HG03354 (cell line): ENCODE measurements around the gene RAB3GAP2.
A peak's percentile ranks its signal among the peaks of the same experiment; 100 is the strongest.
"Not testable (repeated sequence)": the region's sequence is repeated elsewhere in the genome, so short reads cannot be mapped to it uniquely, and the experiment has no call there.

Source experiments
- ATAC-seq: cut with Tn5 transposase; IDR thresholded peaks from one replicate; pipeline ENCODE4 v1.9.1; 2021; ENCODE audit warnings: mild to moderate bottlenecking; ENCODE audit not compliant: unreplicated experiment, poor library complexity, severe bottlenecking

RAB3GAP2 gene

DNA sequence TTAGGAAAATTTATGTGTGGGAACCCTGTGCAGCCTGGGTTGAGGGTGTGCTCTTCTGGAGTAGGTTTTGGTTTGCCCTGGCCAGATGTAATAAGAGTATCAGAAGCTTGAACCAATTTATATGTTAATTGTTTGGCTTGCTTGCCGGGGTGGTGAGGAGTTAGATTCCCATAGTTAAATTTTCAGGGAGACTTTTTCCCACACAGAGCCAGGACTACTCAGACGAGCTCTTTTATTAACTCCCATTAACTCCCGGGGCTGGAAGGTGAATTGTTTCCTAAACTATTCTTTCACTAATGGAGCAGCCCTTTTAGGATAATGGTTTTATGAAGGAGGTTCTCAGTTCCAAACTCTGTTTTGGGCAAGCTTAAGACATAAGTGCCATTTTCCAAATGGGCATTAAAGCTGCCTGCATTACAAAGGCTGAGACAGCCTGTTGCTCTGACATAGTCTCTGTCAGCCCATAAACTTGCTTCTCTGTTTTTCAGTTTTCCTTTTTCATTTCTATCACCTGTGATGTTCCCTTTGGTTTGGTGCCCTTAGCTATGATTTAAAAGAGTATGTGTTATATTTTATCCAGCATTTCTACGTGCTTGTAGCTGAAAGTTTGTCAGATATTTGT is 18.0 kb upstream of the RAB3GAP2 start:
- no peak for ATAC-seq

DNA sequence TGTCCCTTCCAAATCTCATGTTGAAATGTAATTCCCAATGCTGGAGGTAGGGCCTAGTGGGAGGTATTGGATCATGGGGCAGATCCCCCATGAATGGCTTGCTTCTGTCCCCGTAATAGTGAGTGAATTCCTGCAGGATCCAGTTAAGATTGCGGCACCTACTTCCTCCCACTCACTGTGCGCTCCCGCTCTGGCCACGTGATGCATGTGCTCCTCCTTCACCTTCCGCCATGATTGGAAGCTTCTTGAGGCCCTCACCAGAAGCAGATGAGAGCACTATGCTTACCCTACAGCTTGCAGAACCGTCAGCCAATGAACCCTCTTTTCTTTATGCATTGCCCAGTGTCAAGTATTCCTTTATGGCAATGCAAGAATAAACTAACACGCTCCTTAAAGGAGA is 14.9 kb upstream of the RAB3GAP2 start:
- ATAC-seq, result no peak

DNA sequence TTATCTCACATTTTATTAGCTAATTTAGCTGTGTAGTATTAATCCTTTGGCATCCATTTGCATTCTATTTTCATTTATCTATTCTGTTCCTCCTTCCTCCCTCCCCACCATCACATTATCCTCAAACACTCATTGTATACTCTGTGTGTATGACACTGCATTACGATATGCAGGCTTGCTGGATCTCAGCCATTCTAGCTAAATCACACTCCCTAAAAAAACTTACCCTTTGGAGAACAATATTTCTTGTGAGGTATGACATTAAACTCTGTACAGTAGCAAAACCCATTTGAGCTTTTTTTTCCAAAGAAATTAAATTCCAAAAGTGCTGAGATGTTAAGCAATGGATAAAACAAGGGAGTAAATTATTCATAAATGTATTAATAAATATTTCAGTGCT is 11.4 kb upstream of the RAB3GAP2 start:
- ATAC-seq, result no peak

DNA sequence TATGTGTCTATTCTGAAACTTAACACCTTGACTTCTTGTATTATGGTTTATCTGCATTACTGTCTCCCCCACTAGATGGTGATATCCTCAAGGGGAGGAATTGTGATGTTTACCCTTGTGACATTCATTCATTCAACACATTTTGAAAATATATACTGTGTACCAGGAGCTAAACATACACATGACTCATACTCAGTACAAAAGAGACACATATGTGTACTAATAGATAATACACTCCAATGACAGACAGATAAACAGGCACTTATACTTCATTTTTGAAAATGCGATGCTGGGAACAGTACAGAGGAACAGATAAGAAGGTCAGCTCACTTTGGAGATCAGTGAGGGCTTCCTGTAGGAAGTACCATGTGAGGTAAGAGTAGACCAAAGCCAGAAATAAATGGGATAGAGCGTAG is 8.9 kb upstream of the RAB3GAP2 start:
- ATAC-seq, result peak; percentile 54

DNA sequence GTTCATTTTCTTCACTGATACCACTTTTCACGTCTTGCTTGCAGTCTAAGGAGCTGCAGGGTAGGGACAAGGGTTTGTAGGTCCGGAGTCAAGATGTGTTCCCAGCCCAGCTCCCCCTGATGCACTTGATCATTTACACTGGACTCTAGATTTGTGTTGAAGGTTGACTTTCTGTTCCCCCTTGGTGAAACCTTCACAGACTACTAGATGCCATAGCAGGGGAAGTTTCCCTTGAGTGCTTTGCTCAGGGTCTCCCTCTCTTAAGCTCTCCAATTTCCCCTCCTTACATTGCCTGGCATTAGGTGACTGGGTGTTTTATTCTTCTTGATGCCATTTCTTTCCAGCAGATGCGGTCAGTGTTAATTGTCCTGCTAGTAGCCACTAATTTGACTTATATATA is 8.0 kb upstream of the RAB3GAP2 start:
- no peak for ATAC-seq

DNA sequence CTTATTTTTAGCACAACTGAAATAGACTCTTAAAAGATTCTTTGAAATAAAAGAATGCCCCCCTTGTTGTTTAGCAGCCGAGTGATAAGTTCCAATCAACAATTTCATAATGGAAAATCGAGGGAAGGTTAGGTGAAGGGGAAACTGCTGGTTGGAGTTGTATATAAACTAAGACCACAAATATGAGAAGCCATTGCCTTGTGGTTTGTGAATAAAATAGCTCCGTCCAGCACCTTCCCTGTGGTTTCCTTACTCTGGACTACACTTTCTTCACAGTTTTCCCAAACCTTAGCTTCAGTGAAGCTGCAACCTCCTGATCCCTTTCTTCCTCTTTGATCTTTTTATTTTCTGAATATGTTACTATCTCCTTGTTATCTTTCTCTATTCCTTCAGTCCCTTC is 6.7 kb upstream of the RAB3GAP2 start:
- ATAC-seq, result no peak

DNA sequence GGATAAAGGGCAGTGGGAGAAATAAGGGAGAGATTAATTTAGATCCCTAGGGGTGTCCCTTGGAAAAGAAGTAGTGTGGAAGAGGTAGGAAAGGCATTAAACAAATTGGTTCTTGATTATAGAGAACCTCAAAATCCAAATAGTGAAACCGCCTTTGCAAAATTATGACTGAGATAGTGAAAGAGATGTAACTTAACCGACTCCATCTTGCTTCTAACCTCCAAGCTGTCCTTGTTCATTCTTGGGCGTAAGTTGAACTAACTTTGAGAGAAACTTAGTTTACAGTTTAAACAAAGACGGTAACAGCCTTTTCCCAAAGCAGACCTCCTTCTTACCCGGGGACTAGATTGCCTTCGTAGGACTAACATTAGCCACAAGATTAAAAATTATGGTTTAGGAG is 3.2 kb upstream of the RAB3GAP2 start:
- ATAC-seq, result no peak

DNA sequence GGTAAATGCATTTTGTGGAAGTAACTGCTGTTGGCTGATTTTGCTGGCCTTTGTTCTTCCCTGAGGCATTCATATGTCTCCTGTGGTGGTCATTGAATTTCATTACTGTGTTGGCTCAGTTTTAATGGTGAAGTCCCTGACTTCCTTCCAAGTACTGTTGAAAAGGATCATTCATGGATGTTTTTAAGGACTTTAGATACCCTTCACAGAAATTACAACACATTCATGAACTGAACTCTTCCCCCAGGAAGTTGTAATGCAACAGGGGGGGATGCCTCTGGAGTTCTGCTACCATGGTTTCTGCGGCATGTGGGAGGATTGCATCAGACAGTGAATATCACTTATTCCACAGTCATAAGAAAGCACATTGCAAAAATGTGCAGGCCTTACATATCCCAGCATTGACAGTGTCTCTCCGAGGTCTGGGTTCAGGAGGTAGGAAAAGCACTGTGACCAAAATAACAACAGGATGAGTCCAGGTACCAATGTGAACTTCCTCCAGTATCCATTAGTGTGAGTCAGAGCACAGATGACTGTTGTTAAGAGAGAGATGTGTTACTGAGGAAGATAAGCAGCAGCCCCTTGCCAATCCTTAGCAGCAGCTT is 2.1 kb upstream of the RAB3GAP2 start:
- no peak for ATAC-seq

DNA sequence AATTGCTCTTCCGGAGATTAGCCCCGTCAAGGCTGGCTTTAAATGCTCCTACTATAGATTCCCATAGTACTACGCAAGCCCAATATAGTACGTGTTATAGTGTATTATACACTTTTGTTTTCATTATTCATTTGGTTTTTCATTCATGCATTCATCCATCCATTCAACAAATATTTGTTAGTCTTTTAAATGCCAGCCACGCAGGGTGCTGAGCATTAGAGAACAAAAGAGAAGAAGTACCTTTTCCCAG is 513 bp upstream of the RAB3GAP2 start:
- ATAC-seq, result no peak

DNA sequence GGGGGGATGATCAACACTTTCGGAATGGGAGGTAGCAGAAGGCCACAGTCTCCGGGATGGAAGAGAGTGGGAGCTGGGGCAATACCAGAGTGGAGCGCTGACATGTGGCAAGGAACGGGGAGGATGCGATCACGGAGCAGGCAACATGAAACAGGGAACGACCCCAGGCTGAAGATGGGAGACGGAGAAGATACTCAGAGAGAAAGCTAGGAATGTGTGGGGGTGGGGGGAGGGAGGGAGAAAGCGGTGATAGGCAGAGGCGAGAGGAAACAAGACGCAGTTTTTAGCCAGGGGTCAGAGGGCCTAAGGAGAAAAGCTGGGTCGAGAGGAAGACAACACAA is 577 bp downstream of the RAB3GAP2 start:
- ATAC-seq, result peak; percentile 5

DNA sequence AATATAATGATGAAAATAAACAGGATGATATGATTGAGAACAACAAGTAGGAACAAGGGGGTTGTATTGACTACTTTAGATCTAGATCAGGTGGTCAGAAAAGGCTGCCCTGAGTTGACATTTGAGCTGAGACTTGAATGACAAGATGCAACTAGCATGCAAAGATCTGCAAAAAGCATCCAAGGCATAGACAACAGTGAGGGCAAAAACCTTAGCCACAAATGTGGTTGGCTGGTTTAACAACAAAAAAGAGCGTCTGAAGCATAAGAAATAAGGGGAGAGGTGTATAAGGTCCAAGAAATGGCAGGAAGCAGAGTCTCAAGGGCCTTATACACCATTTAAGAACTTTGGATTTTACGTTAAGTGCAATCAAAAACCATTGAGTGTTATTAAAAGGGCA is 3.2 kb downstream of the RAB3GAP2 start:
- ATAC-seq, result no peak

DNA sequence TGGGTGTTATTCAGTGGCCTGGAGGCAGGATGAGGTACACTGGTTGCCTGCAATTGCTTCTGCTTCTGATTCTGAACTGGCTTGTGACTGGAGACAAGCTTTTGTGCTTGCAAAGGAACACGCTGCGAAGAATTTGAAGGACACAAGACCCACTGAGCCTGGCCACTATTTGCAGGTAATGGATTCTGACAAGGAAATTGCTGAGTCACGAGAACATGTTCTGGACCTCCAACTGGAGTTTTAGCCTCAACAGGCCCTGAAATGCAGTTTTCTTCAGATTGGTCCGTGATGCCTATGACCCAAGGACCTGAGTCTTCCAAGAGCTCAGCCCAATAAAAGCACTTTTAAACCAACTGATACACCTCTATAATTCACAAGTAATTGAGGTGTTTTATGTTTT is 4.6 kb downstream of the RAB3GAP2 start:
- ATAC-seq, result no peak

DNA sequence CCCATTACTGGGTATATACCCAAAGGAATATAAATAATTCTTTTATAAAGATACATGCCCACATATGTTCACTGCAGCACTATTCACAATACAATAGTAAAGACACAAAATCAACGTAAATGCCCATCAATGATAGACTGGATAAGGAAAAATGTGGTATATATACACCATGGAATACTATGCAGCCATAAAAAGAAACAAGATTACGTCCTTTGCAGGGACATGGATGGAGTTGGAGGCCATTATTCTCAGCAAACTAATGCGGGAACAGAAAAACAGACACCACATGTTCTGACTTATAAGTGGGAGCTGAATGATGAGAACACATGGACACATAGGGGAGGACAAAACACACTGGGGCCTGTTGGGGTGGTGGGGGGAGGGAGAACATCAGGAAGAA is 12.0 kb downstream of the RAB3GAP2 start:
- ATAC-seq, result not testable (repeated sequence)

DNA sequence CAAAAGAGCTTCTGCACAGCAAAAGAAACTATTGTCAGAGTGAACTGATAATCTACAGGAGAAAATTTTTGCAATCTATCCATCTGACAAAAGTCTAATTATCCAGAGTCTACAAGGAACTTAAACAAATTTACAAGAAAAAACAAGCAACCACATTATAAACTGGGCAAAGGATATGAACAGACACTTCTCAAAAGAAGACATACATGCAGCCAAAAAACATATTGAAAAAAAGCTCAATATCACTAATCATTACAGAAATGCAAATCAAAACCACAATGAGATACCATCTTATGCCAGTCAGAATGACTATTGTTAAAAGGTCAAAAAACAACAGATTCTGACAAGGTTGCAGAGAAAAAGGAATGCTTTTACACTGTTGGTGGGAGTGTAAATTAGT is 12.5 kb downstream of the RAB3GAP2 start:
- ATAC-seq, result not testable (repeated sequence)

DNA sequence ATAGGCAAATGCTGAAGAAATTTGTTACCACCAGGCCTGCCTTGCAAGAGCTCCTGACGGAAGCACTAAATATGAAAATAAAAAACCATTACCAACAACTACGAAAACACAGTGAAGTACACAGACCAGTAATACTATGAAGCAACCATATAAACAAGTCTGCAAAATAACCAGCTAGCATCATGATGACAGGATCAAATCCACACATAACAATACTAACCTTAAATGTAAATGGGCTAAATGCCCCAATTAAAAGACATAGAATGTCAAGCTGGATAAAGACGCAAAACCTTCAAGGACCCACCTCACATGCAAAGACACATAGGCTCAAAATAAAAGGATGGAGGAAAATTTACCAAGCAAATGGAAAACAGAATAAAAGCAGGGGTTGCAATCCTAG is 16.1 kb downstream of the RAB3GAP2 start:
- not testable (repeated sequence) for ATAC-seq

DNA sequence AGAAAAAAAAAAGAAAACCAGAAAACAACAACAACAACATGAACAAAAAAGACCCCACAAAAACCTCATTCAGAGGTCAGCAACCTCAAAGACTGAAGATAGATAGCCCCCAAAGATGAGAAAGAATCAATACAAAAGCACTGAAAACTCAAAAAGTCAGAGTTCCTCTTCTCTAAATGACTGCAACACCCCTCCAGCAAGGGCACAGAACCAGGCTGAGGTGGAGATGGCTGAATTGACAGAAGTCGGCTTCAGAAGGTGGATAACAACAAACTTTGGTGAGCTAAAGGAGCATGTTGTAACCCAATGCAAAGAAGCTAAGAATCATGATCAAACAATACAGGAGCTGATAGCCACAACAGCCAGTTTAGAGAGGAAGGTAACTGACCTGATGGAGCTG is 17.0 kb downstream of the RAB3GAP2 start:
- no peak for ATAC-seq

DNA sequence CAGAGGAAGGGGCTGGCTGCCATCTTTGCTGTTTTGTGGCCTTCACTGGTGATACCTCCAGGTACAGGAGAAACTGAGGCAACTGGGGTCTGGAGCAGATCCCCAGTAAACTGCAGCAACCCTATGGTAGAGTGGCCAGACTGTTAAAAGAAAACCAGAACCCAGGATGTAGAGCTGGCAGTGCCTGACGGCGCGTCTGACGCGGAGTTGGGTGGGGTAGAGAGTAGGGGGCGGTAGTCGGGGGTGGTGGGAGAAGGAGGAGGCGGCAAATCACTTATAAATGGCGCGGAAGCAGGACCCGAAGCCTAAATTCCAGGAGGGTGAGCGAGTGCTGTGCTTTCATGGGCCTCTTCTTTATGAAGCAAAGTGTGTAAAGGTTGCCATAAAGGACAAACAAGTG is 19.0 kb downstream of the RAB3GAP2 start:
- not testable (repeated sequence) for ATAC-seq

DNA sequence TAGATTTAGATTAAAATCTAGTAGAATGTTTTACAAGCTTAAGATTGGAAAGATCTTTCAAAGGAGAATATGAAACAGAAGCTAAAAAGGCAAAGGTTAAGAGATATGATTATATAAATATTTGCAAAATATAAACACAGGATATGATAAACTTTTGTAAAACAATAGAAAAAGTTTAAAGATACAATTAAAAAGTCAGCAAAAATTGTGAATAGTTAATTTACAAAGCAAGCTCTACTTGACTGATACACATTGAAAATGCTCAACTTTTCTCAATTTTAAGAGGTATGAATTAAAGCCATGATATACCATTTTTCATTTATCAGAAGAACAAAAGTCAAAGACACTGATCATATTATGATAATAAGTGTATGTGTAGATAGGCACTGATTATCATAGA is 21.0 kb downstream of the RAB3GAP2 start:
- no peak for ATAC-seq

DNA sequence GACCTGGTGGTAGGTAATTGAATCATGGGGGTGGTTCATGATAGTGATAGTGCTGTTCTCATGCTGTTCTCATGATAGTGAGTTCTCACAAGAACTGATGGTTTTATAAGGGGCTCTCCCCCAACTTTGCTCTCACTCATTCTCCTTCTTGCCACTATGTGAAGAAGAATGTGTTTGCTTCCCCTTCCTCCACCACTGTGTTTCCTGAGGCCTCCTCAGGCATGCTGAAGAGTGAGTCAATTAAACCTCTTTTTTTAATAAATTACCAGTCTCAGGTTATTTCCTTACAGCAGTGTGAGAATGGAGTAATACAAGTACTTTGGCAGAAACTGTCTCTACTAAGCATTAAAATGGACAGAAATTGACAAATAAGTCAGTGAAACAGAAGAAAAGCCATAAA is 21.6 kb downstream of the RAB3GAP2 start:
- no peak for ATAC-seq

DNA sequence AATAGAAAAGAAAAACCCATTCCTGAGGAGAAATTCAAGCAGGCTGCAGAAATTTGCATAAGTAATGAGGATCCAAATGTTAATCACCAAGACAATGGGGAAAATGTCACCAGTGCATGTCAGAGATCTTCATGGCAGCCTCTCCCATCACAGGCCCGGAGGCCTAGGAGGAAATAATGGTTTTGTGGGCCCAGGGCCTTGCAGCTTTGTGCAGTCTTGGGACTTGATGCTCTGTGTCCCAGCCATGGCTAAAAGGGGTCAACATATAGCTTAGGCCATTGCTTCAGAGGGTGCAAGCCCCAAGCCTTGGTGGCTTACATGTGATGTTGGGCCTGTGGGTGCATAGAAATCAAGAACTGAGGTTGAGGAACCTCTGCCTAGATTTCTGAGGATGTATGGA is 22.7 kb downstream of the RAB3GAP2 start:
- ATAC-seq, result no peak

DNA sequence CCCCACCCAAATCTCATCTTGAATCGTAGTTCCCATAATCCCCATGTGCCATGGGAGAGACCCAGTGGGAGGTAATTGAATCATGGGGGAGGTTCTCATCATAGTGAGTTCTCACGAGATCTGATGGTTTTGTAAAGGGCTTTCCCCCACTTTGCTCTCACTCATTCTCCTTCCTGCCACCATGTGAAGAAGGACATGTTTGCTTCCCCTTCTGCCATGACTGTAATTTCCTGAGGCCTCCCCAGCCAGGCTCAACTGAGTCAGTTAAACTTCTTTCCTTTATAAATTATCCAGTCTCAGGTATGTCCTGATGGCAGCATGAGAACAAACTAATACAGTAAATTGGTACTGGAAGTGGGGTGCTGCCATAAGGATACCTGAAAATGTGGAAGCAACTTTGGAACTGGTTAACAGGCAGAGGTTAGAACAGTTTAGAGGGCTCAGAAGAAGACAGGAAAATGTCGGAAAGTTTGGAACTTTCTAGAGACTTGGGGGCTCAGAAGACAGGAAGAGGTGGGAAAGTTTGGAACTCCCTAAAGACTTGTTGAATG is 23.5 kb downstream of the RAB3GAP2 start:
- not testable (repeated sequence) for ATAC-seq

DNA sequence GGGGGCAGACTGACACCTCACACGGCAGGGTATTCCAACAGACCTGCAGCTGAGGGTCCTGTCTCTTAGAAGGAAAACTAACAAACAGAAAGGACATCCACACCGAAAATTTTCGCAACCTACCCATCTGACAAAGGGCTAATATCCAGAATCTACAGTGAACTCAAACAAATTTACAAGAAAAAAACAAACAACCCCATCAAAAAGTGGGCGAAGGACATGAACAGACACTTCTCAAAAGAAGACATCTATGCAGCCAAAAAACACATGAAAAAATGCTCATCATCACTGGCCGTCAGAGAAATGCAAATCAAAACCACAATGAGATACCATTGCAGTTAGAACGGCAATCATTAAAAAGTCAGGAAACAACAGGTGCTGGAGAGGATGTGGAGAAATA is 26.4 kb downstream of the RAB3GAP2 start:
- ATAC-seq, result not testable (repeated sequence)
